Activated CD8-positive, alpha-beta T cell treated with anti-CD3 and anti-CD28 coated beads for 36 hours (primary cell): Measurements from ENCODE around the gene TMEM214. TPM values are rescaled to one million over a fixed set of nuclear protein-coding genes. Genes with fewer than 3 reads are reported as not detected.
A peak's percentile ranks its signal among the peaks of the same experiment; 100 is the strongest.

Experiments used
- ATAC-seq: fragments of 200-7000 bp; cut with Tn5 transposase; one replicate; pipeline ENCODE4 v1.10.0; 2021; ENCODE audit warnings: mild to moderate bottlenecking, moderate library complexity
- CTCF ChIA-PET: fragments of 350-600 bp; sonication (Branson Sonifier 250); formaldehyde crosslinking; loops from one replicate; lab custom pipeline; 2021; ENCODE audit warnings: antibody characterized with exemption; lab: Charles Lee
- POLR2A ChIA-PET: fragments of 350-600 bp; sonication (Branson Sonifier 250); formaldehyde crosslinking; loops from one replicate; lab custom pipeline; 2021; ENCODE audit warnings: antibody characterized with exemption; lab: Charles Lee
- DNase-seq: peaks from one replicate; pipeline ENCODE4 v3.0.0-alpha.2; 2020
- H3K27ac Mint-ChIP-seq: one replicate; pipeline ENCODE4 v1.8.0; 2021; ENCODE audit warnings: mild to moderate bottlenecking, mixed read lengths
- H3K27me3 Mint-ChIP-seq: one replicate; pipeline ENCODE4 v1.8.0; 2021; ENCODE audit warnings: mixed read lengths
- H3K36me3 Mint-ChIP-seq: one replicate; pipeline ENCODE4 v1.8.0; 2021; ENCODE audit warnings: low read depth, mixed read lengths
- H3K4me1 Mint-ChIP-seq: one replicate; pipeline ENCODE4 v1.8.0; 2021; ENCODE audit warnings: low read depth, mixed read lengths
- H3K4me3 Mint-ChIP-seq: one replicate; pipeline ENCODE4 v1.8.0; 2021; ENCODE audit warnings: mild to moderate bottlenecking, moderate library complexity, mixed read lengths
- H3K9me3 Mint-ChIP-seq: one replicate; pipeline ENCODE4 v1.8.0; 2021; ENCODE audit warnings: mixed read lengths
- CTCF ChIP-seq: fragments of 200-600 bp; IDR thresholded peaks from one replicate; pipeline ENCODE4 v1.8.0; 2022; ENCODE audit warnings: antibody characterized with exemption, mild to moderate bottlenecking
- intact Hi-C: fragments of 100-400 bp; cut with micrococcal nuclease; formaldehyde crosslinking; loops from one replicate; pipeline ENCODE4 v1.10.0; 2022
- total RNA-seq, 2 experiments: library from RNA; stranded (reverse); gene quantifications; one replicate each; pipeline ENCODE4 v1.2.3, GENCODE V29; 2021

TMEM214 gene
- total RNA-seq, 2 experiments from 2014 or later = 54.1 to 58.9 TPM

- ATAC-seq (peak; percentile 72), DNase-seq (peak; percentile 97)
- peaks cover 20% of the 10 kb centered on the region for H3K4me1 Mint-ChIP-seq
- no peak for TF ChIP-seq CTCF
- H3K4me3 Mint-ChIP-seq = peak within 1 kb of the TSS; percentile 90
- peaks cover 6% of the 10 kb centered on the region for H3K27me3 Mint-ChIP-seq
- peak within 1 kb of the TSS; percentile 99 for H3K27ac Mint-ChIP-seq
- POLR2A ChIA-PET = interaction anchor here (0.6 to 3.6 kb wide), 19 partner anchors 11 to 303 kb away, joined by 3 to 26 read pairs (median 4); partner anchors contain the start of genes EMILIN1 and TMEM214
- H3K36me3 Mint-ChIP-seq = peaks cover 8% of the 10 kb centered on the region
- intact Hi-C loops = no loop called here
- H3K9me3 Mint-ChIP-seq = no peaks in the 10 kb centered on the region
- CTCF ChIA-PET = interaction anchor here (0.9 to 4.3 kb wide), 14 partner anchors 10 to 140 kb away, joined by 3 to 32 read pairs (median 6); partner anchors contain the start of genes KHK and OST4
Observed at GRCh38 chr2:27050996-27051901, 18.5 kb downstream of the TMEM214 start, which contains the start of gene AGBL5. Gene AGBL5 (plus strand): TSS chr2:27051668. CDS start chr2:27052959, 1,291 bp downstream.

- TF ChIP-seq CTCF = no peak
- Mint-ChIP-seq H3K9me3 (no peaks in the 10 kb centered on the region), H3K4me1 (peaks cover 20% of the 10 kb centered on the region), H3K27ac (peak overlapping the region; percentile 70), H3K36me3 (peaks cover 9% of the 10 kb centered on the region), H3K4me3 (peak overlapping the region; percentile 90), H3K27me3 (peaks cover 6% of the 10 kb centered on the region)
- intact Hi-C loops = no loop called here
- ATAC-seq (no peak), DNase-seq (peak; percentile 18)
- CTCF ChIA-PET = interaction anchor here (0.9 to 4.3 kb wide), 10 partner anchors 9 to 206 kb away, joined by 3 to 32 read pairs (median 6); partner anchors contain the start of genes KHK and OST4
- POLR2A ChIA-PET = interaction anchor here (1.3 to 3.6 kb wide), 9 partner anchors 10 to 138 kb away, joined by 3 to 26 read pairs (median 8); partner anchors contain the start of genes OST4 and TMEM214
Observed at GRCh38 chr2:27051902-27052645, 19.3 kb downstream of the TMEM214 start.

- CTCF ChIA-PET = interaction anchor here (1.9 to 4.3 kb wide), 3 partner anchors 10 to 207 kb away, joined by 4 to 32 read pairs (median 5); partner anchors contain the start of gene OST4
- Mint-ChIP-seq H3K36me3 (peaks cover 11% of the 10 kb centered on the region), H3K4me3 (no peak overlapping the region), H3K27me3 (peaks cover 6% of the 10 kb centered on the region), H3K9me3 (no peaks in the 10 kb centered on the region), H3K4me1 (peaks cover 16% of the 10 kb centered on the region), H3K27ac (no peak overlapping the region)
- TF ChIP-seq CTCF = no peak
- POLR2A ChIA-PET = interaction anchor here (1.1 to 2.3 kb wide), 7 partner anchors 9 to 32 kb away, joined by 3 to 8 read pairs (median 4); partner anchors contain the start of gene OST4
- ATAC-seq = no peak
- intact Hi-C loops = no loop called here
- DNase-seq = no peak
Observed at GRCh38 chr2:27053321-27053720, 20.6 kb downstream of the TMEM214 start.

- H3K4me3 Mint-ChIP-seq = no peak overlapping the region
- POLR2A ChIA-PET = interaction anchor here (1.1 to 2.3 kb wide), 7 partner anchors 9 to 31 kb away, joined by 3 to 8 read pairs (median 4); partner anchors contain the start of gene OST4
- H3K36me3 Mint-ChIP-seq = peaks cover 11% of the 10 kb centered on the region
- DNase-seq (no peak), ATAC-seq (no peak)
- peaks cover 15% of the 10 kb centered on the region for H3K4me1 Mint-ChIP-seq
- CTCF ChIA-PET = interaction anchor here (1.3 to 2.1 kb wide), 4 partner anchors 9 to 208 kb away, joined by 3 to 5 read pairs (median 4); partner anchors contain the start of gene OST4
- peaks cover 6% of the 10 kb centered on the region for H3K27me3 Mint-ChIP-seq
- no peaks in the 10 kb centered on the region for H3K9me3 Mint-ChIP-seq
- H3K27ac Mint-ChIP-seq = no peak overlapping the region
- intact Hi-C loops = no loop called here
- no peak for TF ChIP-seq CTCF
Observed at GRCh38 chr2:27053776-27054175, 21.0 kb downstream of the TMEM214 start.
